DMS 273 (cell line): Measurements from ENCODE around the gene AATK.
"Not testable (repeated sequence)": the region's sequence is repeated elsewhere in the genome, so short reads cannot be mapped to it uniquely, and the experiment has no call there.

Source experiments
- DNase-seq: peaks from one replicate; lab custom pipeline; 2025; ENCODE audit not compliant: unreplicated experiment; lab: John Stamatoyannopoulos, UW

AATK gene

GRCh38 chr17:81163703-81164370 lies 2.2 kb downstream of the AATK start:
- DNase-seq: no peak

GRCh38 chr17:81163051-81163695 lies 2.8 kb downstream of the AATK start:
- DNase-seq: no peak

- DNase-seq: no peak
These were observed 3.5 kb downstream of the AATK start for GRCh38 chr17:81162491-81162890.

GRCh38 chr17:81161972-81162371 lies 4.0 kb downstream of the AATK start:
- DNase-seq: no peak

GRCh38 chr17:81161536-81161935 lies 4.5 kb downstream of the AATK start:
- DNase-seq: no peak

GRCh38 chr17:81160747-81161453 lies 5.1 kb downstream of the AATK start:
- no peak for DNase-seq

GRCh38 chr17:81160306-81160705 lies 5.7 kb downstream of the AATK start:
- DNase-seq: no peak

- no peak for DNase-seq
These were observed 6.3 kb downstream of the AATK start for GRCh38 chr17:81159611-81160265.

GRCh38 chr17:81158688-81159590 lies 7.1 kb downstream of the AATK start:
- no peak for DNase-seq

- no peak for DNase-seq
These were observed 8.0 kb downstream of the AATK start for GRCh38 chr17:81157848-81158687.

GRCh38 chr17:81156866-81157805 lies 8.9 kb downstream of the AATK start:
- no peak for DNase-seq

- no peak for DNase-seq
These were observed 11.1 kb downstream of the AATK start for GRCh38 chr17:81154961-81155360.

GRCh38 chr17:81154016-81154415 lies 12.0 kb downstream of the AATK start:
- DNase-seq: not testable (repeated sequence)

GRCh38 chr17:81153340-81153803 lies 12.6 kb downstream of the AATK start:
- no peak for DNase-seq

GRCh38 chr17:81152288-81152828 lies 13.7 kb downstream of the AATK start:
- no peak for DNase-seq

GRCh38 chr17:81151278-81151677 lies 14.7 kb downstream of the AATK start:
- no peak for DNase-seq

- DNase-seq: no peak
These were observed 15.5 kb downstream of the AATK start for GRCh38 chr17:81150377-81151077.
